WTC11 (cell line): Measurements from ENCODE around the gene TUBB2A. TPM values are rescaled to one million over a fixed set of nuclear protein-coding genes. Genes with fewer than 3 reads are reported as not detected.

Source experiments
- ATAC-seq: fragments of 200-7000 bp; cut with Tn5 transposase; 2 replicates; pipeline ENCODE4 v1.10.0; 2021; ENCODE audit warnings: mild to moderate bottlenecking, moderate library complexity
- CTCF ChIA-PET: fragments of 300-600 bp; sonication (Branson Sonifier 250); formaldehyde crosslinking; loops from one replicate; lab custom pipeline; 2021; ENCODE audit warnings: antibody characterized with exemption; lab: Charles Lee
- POLR2A ChIA-PET: fragments of 350-600 bp; sonication (Branson Sonifier 250); formaldehyde crosslinking; loops from one replicate; lab custom pipeline; 2021; ENCODE audit warnings: antibody characterized with exemption; lab: Charles Lee
- DNase-seq: peaks from one replicate; pipeline ENCODE4 v3.0.0; 2021; ENCODE audit warnings: low spot score
- H3K27ac Mint-ChIP-seq: 2 replicates; pipeline ENCODE4 v1.8.0; 2021; ENCODE audit warnings: mixed read lengths
- H3K27me3 Mint-ChIP-seq: 2 replicates; pipeline ENCODE4 v1.8.0; 2021; ENCODE audit warnings: low read depth, mild to moderate bottlenecking, moderate library complexity, mixed read lengths
- H3K36me3 Mint-ChIP-seq: 2 replicates; pipeline ENCODE4 v1.8.0; 2021; ENCODE audit warnings: mixed read lengths
- H3K4me1 Mint-ChIP-seq: 2 replicates; pipeline ENCODE4 v1.8.0; 2022; ENCODE audit warnings: mixed read lengths
- H3K4me3 Mint-ChIP-seq: 2 replicates; pipeline ENCODE4 v1.8.0; 2021; ENCODE audit warnings: mild to moderate bottlenecking, moderate library complexity, mixed read lengths
- H3K9me3 Mint-ChIP-seq: 2 replicates; pipeline ENCODE4 v1.8.0; 2021; ENCODE audit warnings: mixed read lengths
- ATF1 ChIP-seq: sonication (generic); formaldehyde crosslinking; IDR thresholded peaks from 2 replicates; pipeline ENCODE4 v1.8.1; 2023; ENCODE audit warnings: mild to moderate bottlenecking, moderate library complexity, missing genetic modification reagents
- ATF2 ChIP-seq: sonication (generic); formaldehyde crosslinking; IDR thresholded peaks from 2 replicates; pipeline ENCODE4 v1.8.1; 2022; ENCODE audit warnings: low read depth, missing genetic modification reagents, borderline replicate concordance
- CTCF ChIP-seq: fragments of 200-600 bp; IDR thresholded peaks from 2 replicates; pipeline ENCODE4 v1.8.0; 2022; ENCODE audit warnings: antibody characterized with exemption
- E2F4 ChIP-seq: sonication (generic); formaldehyde crosslinking; IDR thresholded peaks from 2 replicates; pipeline ENCODE4 v1.8.1; 2022; ENCODE audit warnings: low read depth, mild to moderate bottlenecking, moderate library complexity, missing genetic modification reagents, borderline replicate concordance
- E2F5 ChIP-seq: sonication (generic); formaldehyde crosslinking; IDR thresholded peaks from 2 replicates; pipeline ENCODE4 v1.8.1; 2022; ENCODE audit warnings: mild to moderate bottlenecking, moderate library complexity, missing genetic modification reagents
- GABPB1 ChIP-seq: sonication (generic); formaldehyde crosslinking; IDR thresholded peaks from 2 replicates; pipeline ENCODE4 v1.8.1; 2023; ENCODE audit warnings: mild to moderate bottlenecking, missing genetic modification reagents
- GTF2I ChIP-seq: fragments of 250-450 bp; sonication (Bioruptor Pico); conservative IDR thresholded peaks from 2 replicates; pipeline ENCODE4 v1.4.0; 2021; ENCODE audit warnings: mild to moderate bottlenecking
- JAZF1 ChIP-seq: fragments of 250-450 bp; sonication (Bioruptor Pico); IDR thresholded peaks from 2 replicates; pipeline ENCODE4 v1.9.0; 2021; ENCODE audit warnings: moderate library complexity, mild to moderate bottlenecking, inconsistent platforms
- NFYB ChIP-seq: sonication (generic); formaldehyde crosslinking; conservative IDR thresholded peaks from 2 replicates; pipeline ENCODE4 v1.8.0; 2022; ENCODE audit warnings: low read depth, missing genetic modification reagents
- NR2C2 ChIP-seq: sonication (generic); formaldehyde crosslinking; IDR thresholded peaks from 2 replicates; pipeline ENCODE4 v1.8.0; 2022; ENCODE audit warnings: mild to moderate bottlenecking, missing genetic modification reagents
- NR3C1 ChIP-seq: sonication (generic); formaldehyde crosslinking; conservative IDR thresholded peaks from 2 replicates; pipeline ENCODE4 v1.8.1; 2023; ENCODE audit warnings: low read depth, mild to moderate bottlenecking, missing genetic modification reagents
- USF2 ChIP-seq: sonication (generic); formaldehyde crosslinking; IDR thresholded peaks from 2 replicates; pipeline ENCODE4 v1.8.1; 2023; ENCODE audit warnings: mild to moderate bottlenecking, missing genetic modification reagents, moderate library complexity
- ZBTB21 ChIP-seq: sonication (generic); formaldehyde crosslinking; IDR thresholded peaks from 2 replicates; pipeline ENCODE4 v1.8.1; 2023; ENCODE audit warnings: mild to moderate bottlenecking, missing genetic modification reagents, borderline replicate concordance
- ZNF317 ChIP-seq: sonication (generic); formaldehyde crosslinking; IDR thresholded peaks from 2 replicates; pipeline ENCODE4 v1.8.1; 2023; ENCODE audit warnings: low read depth, mild to moderate bottlenecking, moderate library complexity, missing genetic modification reagents, borderline replicate concordance
- ZNF396 ChIP-seq: fragments of 250-450 bp; sonication (Bioruptor Pico); IDR thresholded peaks from 2 replicates; pipeline ENCODE4 v1.8.0; 2021; ENCODE audit warnings: mild to moderate bottlenecking, moderate library complexity, borderline replicate concordance
- ZNF416 ChIP-seq: fragments of 250-450 bp; sonication (Bioruptor Pico); IDR thresholded peaks from 2 replicates; pipeline ENCODE4 v1.9.0; 2021; ENCODE audit warnings: mild to moderate bottlenecking, inconsistent platforms
- ZNF423 ChIP-seq: fragments of 250-450 bp; sonication (Bioruptor Pico); IDR thresholded peaks from 2 replicates; pipeline ENCODE4 v2.1.2; 2022; ENCODE audit warnings: mild to moderate bottlenecking, moderate library complexity
- ZSCAN18 ChIP-seq: fragments of 250-450 bp; sonication (Bioruptor Pico); IDR thresholded peaks from 2 replicates; pipeline ENCODE4 v2.1.2; 2022; ENCODE audit warnings: mild to moderate bottlenecking, moderate library complexity
- total RNA-seq: library from RNA; stranded (reverse); gene quantifications from 3 replicates; pipeline ENCODE4 v1.2.3, GENCODE V29; 2021

Gene TUBB2A
- total RNA-seq, 1 experiment from 2014 or later = 357 TPM

- ATAC-seq = peak; percentile 17
- H3K4me3 Mint-ChIP-seq = no peak overlapping the region
- 0 out of 2 replicates have a peak overlapping the region, but pooled peaks have one; percentile 31 for H3K27ac Mint-ChIP-seq
- TF ChIP-seq E2F4 (CRISPR knock-in tag) (no peak), NR3C1 (no peak), GABPB1 (CRISPR knock-in tag) (0 out of 2 replicates have a peak, but pooled peaks have one; percentile 9), USF2 (no peak), NFYB (CRISPR knock-in tag) (no peak)
- H3K27me3 Mint-ChIP-seq = no peaks in the 10 kb centered on the region
- no peaks in the 10 kb centered on the region for H3K9me3 Mint-ChIP-seq
- ChIA-PET POLR2A (no interaction called here), CTCF (interaction anchor here (1.9 kb wide), 1 partner anchor 116 kb away, joined by 9 read pairs; no protein-coding TSS in a partner anchor)
- H3K4me1 Mint-ChIP-seq = peaks cover 27% of the 10 kb centered on the region
- no peak for DNase-seq
- H3K36me3 Mint-ChIP-seq = peaks cover 73% of the 10 kb centered on the region
Measured at GRCh38 chr6:3135668-3136291, 21.6 kb downstream of the TUBB2A start.

GRCh38 chr6:3133515-3133914 lies 23.8 kb downstream of the TUBB2A start:
- H3K36me3 Mint-ChIP-seq = peaks cover 69% of the 10 kb centered on the region
- DNase-seq = no peak
- TF ChIP-seq ATF1 (no peak), CTCF (no peak), ZNF317 (CRISPR knock-in tag) (no peak), ATF2 (CRISPR knock-in tag) (no peak), E2F4 (CRISPR knock-in tag) (no peak), JAZF1 (CRISPR knock-in tag) (no peak), ZNF416 (CRISPR knock-in tag) (no peak), ZBTB21 (CRISPR knock-in tag) (no peak), GTF2I (no peak), ZNF423 (no peak), NR2C2 (CRISPR knock-in tag) (no peak), E2F5 (CRISPR knock-in tag) (no peak), ZNF396 (CRISPR knock-in tag) (no peak), ZSCAN18 (CRISPR knock-in tag) (no peak)
- H3K27ac Mint-ChIP-seq = peak overlapping the region; percentile 75; the same call in 1 of the 2 replicates
- H3K9me3 Mint-ChIP-seq = no peaks in the 10 kb centered on the region
- H3K4me3 Mint-ChIP-seq = no peak overlapping the region
- CTCF ChIA-PET = no interaction called here
- peak; percentile 39 for ATAC-seq
- POLR2A ChIA-PET = no interaction called here
- H3K27me3 Mint-ChIP-seq = no peaks in the 10 kb centered on the region
- H3K4me1 Mint-ChIP-seq = peaks cover 27% of the 10 kb centered on the region
